GM23338 (cell line): Measurements from ENCODE around the gene RIC1. TPM values are rescaled to one million over a fixed set of nuclear protein-coding genes. Genes with fewer than 3 reads are reported as not detected.

ENCODE experiments used
- ATAC-seq: fragments of 200-7000 bp; cut with Tn5 transposase; 3 replicates; pipeline ENCODE4 v1.9.1; 2020
- DNase-seq: peaks from one replicate; pipeline ENCODE4 v3.0.0-alpha.2; 2015; ENCODE audit warnings: low spot score
- H2AFZ ChIP-seq: fragments of 200-600 bp; sonication (generic); 2 replicates; pipeline ENCODE4 v1.8.0; 2016; ENCODE audit warnings: antibody characterized with exemption, mild to moderate bottlenecking, moderate library complexity
- H3F3A ChIP-seq: fragments of 200-600 bp; sonication (generic); replicated peaks from 2 replicates; pipeline ENCODE4 v1.8.0; 2017; ENCODE audit warnings: antibody characterized with exemption, mixed run types, low read depth
- H3K27ac ChIP-seq: fragments of 200-600 bp; sonication (generic); 2 replicates; pipeline ENCODE4 v1.6.1; 2016; ENCODE audit warnings: low read depth
- H3K27me3 ChIP-seq: fragments of 200-600 bp; sonication (generic); 2 replicates; pipeline ENCODE4 v1.8.0; 2016; ENCODE audit warnings: mild to moderate bottlenecking, mixed run types, moderate library complexity; ENCODE audit not compliant: insufficient read depth
- H3K36me3 ChIP-seq: fragments of 200-600 bp; sonication (generic); 2 replicates; pipeline ENCODE4 v1.8.0; 2016; ENCODE audit warnings: mild to moderate bottlenecking; ENCODE audit not compliant: insufficient read depth
- H3K4me1 ChIP-seq: fragments of 200-600 bp; sonication (generic); 2 replicates; pipeline ENCODE4 v1.8.0; 2016; ENCODE audit warnings: mild to moderate bottlenecking, moderate library complexity; ENCODE audit not compliant: insufficient read depth
- H3K4me2 ChIP-seq: fragments of 200-600 bp; sonication (generic); 2 replicates; pipeline ENCODE4 v1.7.1; 2017; ENCODE audit warnings: mixed run types
- H3K4me3 ChIP-seq: fragments of 200-600 bp; sonication (generic); 2 replicates; pipeline ENCODE4 v1.6.1; 2016; ENCODE audit warnings: mixed run types
- H3K79me2 ChIP-seq: fragments of 200-600 bp; sonication (generic); replicated peaks from 2 replicates; pipeline ENCODE4 v1.8.0; 2017; ENCODE audit warnings: mild to moderate bottlenecking; ENCODE audit not compliant: insufficient read depth
- H3K9me2 ChIP-seq: fragments of 200-600 bp; sonication (generic); 2 replicates; pipeline ENCODE4 v1.8.0; 2017; ENCODE audit not compliant: insufficient read depth
- H4K20me1 ChIP-seq: fragments of 200-600 bp; sonication (generic); replicated peaks from 2 replicates; pipeline ENCODE4 v1.8.0; 2017; ENCODE audit warnings: mild to moderate bottlenecking; ENCODE audit not compliant: insufficient read depth
- H3K27ac Mint-ChIP-seq: 2 replicates; pipeline ENCODE4 v1.8.0; 2020; ENCODE audit warnings: inconsistent platforms, mild to moderate bottlenecking, moderate library complexity, mixed read lengths
- H3K27me3 Mint-ChIP-seq: 3 replicates; pipeline ENCODE4 v1.8.0; 2022; ENCODE audit warnings: low read depth, mild to moderate bottlenecking, moderate library complexity, mixed read lengths, inconsistent platforms; ENCODE audit not compliant: insufficient read depth, poor library complexity
- H3K36me3 Mint-ChIP-seq: 3 replicates; pipeline ENCODE4 v1.8.0; 2021; ENCODE audit warnings: low read depth, mild to moderate bottlenecking, inconsistent platforms, moderate library complexity, mixed read lengths
- H3K4me1 Mint-ChIP-seq: 3 replicates; pipeline ENCODE4 v1.8.0; 2020; ENCODE audit warnings: mild to moderate bottlenecking, inconsistent platforms, mixed read lengths
- H3K4me3 Mint-ChIP-seq: 3 replicates; pipeline ENCODE4 v1.8.0; 2021; ENCODE audit warnings: moderate library complexity, mild to moderate bottlenecking, inconsistent platforms, mixed read lengths
- H3K9me3 Mint-ChIP-seq: 3 replicates; pipeline ENCODE4 v1.8.0; 2020; ENCODE audit warnings: moderate library complexity, mild to moderate bottlenecking, inconsistent platforms, mixed read lengths
- CREB1 ChIP-seq: fragments of 250-450 bp; sonication (Bioruptor Pico); IDR thresholded peaks from 2 replicates; pipeline ENCODE4 v1.5.0; 2020; ENCODE audit warnings: low read depth, mild to moderate bottlenecking, moderate library complexity
- CTCF ChIP-seq, 2 experiments: fragments of 200-600 bp in 1 of 2; sonication (generic) in 1 of 2; conservative IDR thresholded peaks; 2 replicates each; pipeline versions ENCODE4 v1.5.1 to v1.6.1; 2016 to 2017; ENCODE audit warnings: antibody characterized with exemption in 2 of 2, low read depth in 2 of 2, mild to moderate bottlenecking in 2 of 2, moderate library complexity in 1 of 2
- ETS1 ChIP-seq: IDR thresholded peaks from 2 replicates; pipeline ENCODE4 v1.6.1; 2016; ENCODE audit warnings: antibody characterized with exemption
- EZH2 ChIP-seq: fragments of 200-600 bp; sonication (generic); IDR thresholded peaks from one replicate; pipeline ENCODE4 v1.8.0; 2017; ENCODE audit warnings: antibody characterized with exemption, mild to moderate bottlenecking, low read depth; ENCODE audit not compliant: unreplicated experiment
- EZH2phosphoT487 ChIP-seq: fragments of 200-600 bp; sonication (generic); IDR thresholded peaks from one replicate; pipeline ENCODE4 v1.8.1; 2018; ENCODE audit warnings: antibody characterized with exemption; ENCODE audit not compliant: unreplicated experiment
- JUNB ChIP-seq: IDR thresholded peaks from one replicate; pipeline ENCODE4 v1.6.1; 2016; ENCODE audit warnings: antibody characterized with exemption; ENCODE audit not compliant: unreplicated experiment
- NANOG ChIP-seq: IDR thresholded peaks from 2 replicates; pipeline ENCODE4 v1.6.1; 2016; ENCODE audit warnings: antibody characterized with exemption, borderline replicate concordance
- POLR2AphosphoS5 ChIP-seq: IDR thresholded peaks from 2 replicates; pipeline ENCODE4 v1.6.1; 2016; ENCODE audit warnings: antibody characterized with exemption, low read depth
- REST ChIP-seq: IDR thresholded peaks from one replicate; pipeline ENCODE4 v1.6.1; 2018; ENCODE audit warnings: antibody characterized with exemption; ENCODE audit not compliant: unreplicated experiment
- STAT1 ChIP-seq: IDR thresholded peaks from one replicate; pipeline ENCODE4 v1.6.1; 2016; ENCODE audit warnings: antibody characterized with exemption; ENCODE audit not compliant: unreplicated experiment
- ZNF114 ChIP-seq: fragments of 250-450 bp; sonication (Bioruptor Pico); IDR thresholded peaks from 2 replicates; pipeline ENCODE4 v1.5.0; 2020; ENCODE audit warnings: mild to moderate bottlenecking, moderate library complexity
- ZNF331 ChIP-seq: fragments of 250-450 bp; sonication (Bioruptor Pico); IDR thresholded peaks from 2 replicates; pipeline ENCODE4 v1.5.0; 2020; ENCODE audit warnings: low read depth, mild to moderate bottlenecking, moderate library complexity
- ZNF462 ChIP-seq: fragments of 250-450 bp; sonication (Bioruptor Pico); IDR thresholded peaks from 2 replicates; pipeline ENCODE4 v1.5.0; 2020; ENCODE audit warnings: mild to moderate bottlenecking, moderate library complexity
- polyA plus RNA-seq: library from polyadenylated mRNA; unstranded; fragments of >200 nt; fragmentation: Nextera tagmentation; extraction: Ambion mirVana; gene quantifications from 2 replicates; pipeline ENCODE4 v1.2.1, GENCODE V29; 2016
- total RNA-seq: library from RNA; depleted of rRNA; stranded (reverse); fragments of >200 nt; shearing (Covaris generic); gene quantifications from 2 replicates; pipeline ENCODE4 v1.2.3, GENCODE V29; 2014

Gene RIC1
- total and polyA plus RNA-seq, 2 experiments from 2014 or later = 7.8 to 34.9 TPM

- H3K36me3 Mint-ChIP-seq = peaks cover 79% of the 10 kb centered on the region
- no peaks in the 10 kb centered on the region for H3K27me3 ChIP-seq
- H4K20me1 ChIP-seq = no peaks in the 10 kb centered on the region
- H3K27me3 Mint-ChIP-seq = peaks cover 10% of the 10 kb centered on the region
- H3K27ac Mint-ChIP-seq = no peak overlapping the region
- no peak for DNase-seq
- TF ChIP-seq ETS1 (no peak), CREB1 (CRISPR knock-in tag) (no peak), STAT1 (no peak), POLR2AphosphoS5 (no peak), REST (no peak), ZNF462 (CRISPR knock-in tag) (no peak), JUNB (no peak), CTCF (conservative IDR thresholded peaks at IDR 0.05; ENCODE audit: low read depth in 2 of 2) (no peak), EZH2phosphoT487 (no peak), ZNF331 (no peak), EZH2 (no peak), ZNF114 (no peak), NANOG (no peak)
- H3K9me3 Mint-ChIP-seq = peaks cover 60% of the 10 kb centered on the region
- H3K4me1 ChIP-seq = peaks cover 16% of the 10 kb centered on the region
- H3K9me2 ChIP-seq = no peaks in the 10 kb centered on the region
- peaks cover 10% of the 10 kb centered on the region for H3K4me1 Mint-ChIP-seq
- H3K4me2 ChIP-seq = no peak overlapping the region
- no peaks in the 10 kb centered on the region for H3F3A ChIP-seq
- H3K79me2 ChIP-seq = 0 out of 2 replicates have a peak, but pooled peaks cover 5% of the 10 kb centered on the region
- ATAC-seq = no peak
- no peak overlapping the region for H3K4me3 ChIP-seq
- no peak overlapping the region for H3K4me3 Mint-ChIP-seq
- H3K36me3 ChIP-seq = peaks cover 28% of the 10 kb centered on the region
- no peak overlapping the region for H2AFZ ChIP-seq
- H3K27ac ChIP-seq = no peak overlapping the region
These were observed 149.9 kb downstream of the RIC1 start for GRCh38 chr9:5778805-5779204.
